ENCODE data around the gene CGB5.
"Not testable (repeated sequence)": the region's sequence is repeated elsewhere in the genome, so short reads cannot be mapped to it uniquely, and the experiment has no call there.

Gene CGB5

GRCh38 chr19:49056101-49056901 lies 12.7 kb downstream of the CGB5 start:
- H3K4me2 ChIP-seq (ENCODE audit: low read depth, low read length, poor library complexity, severe bottlenecking), result no peak overlapping the region
- no peaks in the 10 kb centered on the region for H3K9me3 ChIP-seq (ENCODE audit: insufficient read depth, low read depth, low read length)
- no peaks in the 10 kb centered on the region for H3K27me3 ChIP-seq (ENCODE audit: insufficient read depth, low read length, poor library complexity, severe bottlenecking)
- H3K9me2 ChIP-seq (replicated peaks; ENCODE audit: low read depth, low read length), result no peaks in the 10 kb centered on the region
- no peak overlapping the region for H3K9ac ChIP-seq (ENCODE audit: low read depth, low read length, poor library complexity, severe bottlenecking)
- H3F3A ChIP-seq (ENCODE audit: low read depth), result no peaks in the 10 kb centered on the region
- no peaks in the 10 kb centered on the region for H4K20me1 ChIP-seq (ENCODE audit: insufficient read depth, low read length, poor library complexity, severe bottlenecking)
- no peaks in the 10 kb centered on the region for H3K36me3 ChIP-seq (ENCODE audit: insufficient read depth, low read length)
- no peak overlapping the region for H3K4me3 ChIP-seq (ENCODE audit: low read length, poor library complexity, severe bottlenecking)
- H3K79me2 ChIP-seq (ENCODE audit: insufficient read depth, low read length), result no peaks in the 10 kb centered on the region
- no peak overlapping the region for H2AFZ ChIP-seq (ENCODE audit: low read length)
- TF ChIP-seq CTCF (conservative IDR thresholded peaks at IDR 0.05; ENCODE audit: low read length) (no peak), EZH2phosphoT487 (IDR thresholded peaks at IDR 0.05; ENCODE audit: borderline replicate concordance) (no peak)
- no peaks in the 10 kb centered on the region for H3K4me1 ChIP-seq (ENCODE audit: insufficient read depth, low read length, poor library complexity, severe bottlenecking)

- not testable (repeated sequence) for H3K27me3 ChIP-seq (ENCODE audit: insufficient read depth, low read length, poor library complexity, severe bottlenecking); H4K20me1 ChIP-seq (ENCODE audit: insufficient read depth, low read length, poor library complexity, severe bottlenecking); H3K9me3 ChIP-seq (ENCODE audit: insufficient read depth, low read depth, low read length); H3K79me2 ChIP-seq (ENCODE audit: insufficient read depth, low read length); H3K4me2 ChIP-seq (ENCODE audit: low read depth, low read length, poor library complexity, severe bottlenecking); H3K4me3 ChIP-seq (ENCODE audit: low read length, poor library complexity, severe bottlenecking); H3K9me2 ChIP-seq (replicated peaks; ENCODE audit: low read depth, low read length); H3F3A ChIP-seq (ENCODE audit: low read depth); H3K4me1 ChIP-seq (ENCODE audit: insufficient read depth, low read length, poor library complexity, severe bottlenecking); H3K36me3 ChIP-seq (ENCODE audit: insufficient read depth, low read length); H3K9ac ChIP-seq (ENCODE audit: low read depth, low read length, poor library complexity, severe bottlenecking); H2AFZ ChIP-seq (ENCODE audit: low read length)
Observed at GRCh38 chr19:49056902-49057596, 13.4 kb downstream of the CGB5 start.

- Histone ChIP-seq H3K36me3 (ENCODE audit: insufficient read depth, low read length) (no peaks in the 10 kb centered on the region), H3K9me2 (replicated peaks; ENCODE audit: low read depth, low read length) (no peaks in the 10 kb centered on the region), H3F3A (ENCODE audit: low read depth) (no peaks in the 10 kb centered on the region), H3K9me3 (ENCODE audit: insufficient read depth, low read depth, low read length) (no peaks in the 10 kb centered on the region), H3K4me2 (ENCODE audit: low read depth, low read length, poor library complexity, severe bottlenecking) (no peak within 1 kb of the TSS), H3K4me3 (ENCODE audit: low read length, poor library complexity, severe bottlenecking) (no peak within 1 kb of the TSS), H3K9ac (ENCODE audit: low read depth, low read length, poor library complexity, severe bottlenecking) (no peak within 1 kb of the TSS), H3K27me3 (ENCODE audit: insufficient read depth, low read length, poor library complexity, severe bottlenecking) (no peaks in the 10 kb centered on the region), H3K79me2 (ENCODE audit: insufficient read depth, low read length) (no peaks in the 10 kb centered on the region), H3K4me1 (ENCODE audit: insufficient read depth, low read length, poor library complexity, severe bottlenecking) (no peaks in the 10 kb centered on the region), H2AFZ (ENCODE audit: low read length) (no peak within 1 kb of the TSS), H4K20me1 (ENCODE audit: insufficient read depth, low read length, poor library complexity, severe bottlenecking) (no peaks in the 10 kb centered on the region)
- TF ChIP-seq CTCF (conservative IDR thresholded peaks at IDR 0.05; ENCODE audit: low read length) (no peak), EZH2phosphoT487 (IDR thresholded peaks at IDR 0.05; ENCODE audit: borderline replicate concordance) (no peak)
Observed at GRCh38 chr19:49057636-49058234, 14.1 kb downstream of the CGB5 start, which contains the start of gene CGB7. Gene CGB7 (minus strand): TSS chr19:49057749. CDS start chr19:49055375, 2,374 bp downstream.

Data from Loucy (cell line).